Activated T-cell treated with anti-CD3 and anti-CD28 coated beads, Interleukin-2, amount 50 U/mL, for 24 hours (primary cell): Measurements from ENCODE around the gene FOS.

Experiments used
- DNase-seq: peaks from one replicate; pipeline ENCODE4 v3.0.0-alpha.2; 2020
- H3K27ac Mint-ChIP-seq: 2 replicates; pipeline ENCODE4 v1.8.0; 2020; ENCODE audit warnings: mild to moderate bottlenecking, mixed read lengths
- H3K27me3 Mint-ChIP-seq: 2 replicates; pipeline ENCODE4 v1.8.0; 2020; ENCODE audit warnings: mixed read lengths
- H3K36me3 Mint-ChIP-seq: 2 replicates; pipeline ENCODE4 v1.8.0; 2020; ENCODE audit warnings: low read depth, mixed read lengths
- H3K4me1 Mint-ChIP-seq: 2 replicates; pipeline ENCODE4 v1.8.0; 2020; ENCODE audit warnings: low read depth, mixed read lengths
- H3K4me3 Mint-ChIP-seq: 2 replicates; pipeline ENCODE4 v1.8.0; 2020; ENCODE audit warnings: mild to moderate bottlenecking, moderate library complexity, mixed read lengths
- H3K9me3 Mint-ChIP-seq: 2 replicates; pipeline ENCODE4 v1.8.0; 2020; ENCODE audit warnings: mixed read lengths

FOS gene

GRCh38 chr14:75290851-75291250 lies 12.2 kb downstream of the FOS start:
- no peak overlapping the region for H3K4me3 Mint-ChIP-seq
- H3K27me3 Mint-ChIP-seq: no peaks in the 10 kb centered on the region
- no peak overlapping the region for H3K27ac Mint-ChIP-seq
- H3K36me3 Mint-ChIP-seq: no peaks in the 10 kb centered on the region
- DNase-seq: no peak
- peaks cover 18% of the 10 kb centered on the region for H3K4me1 Mint-ChIP-seq
- H3K9me3 Mint-ChIP-seq: no peaks in the 10 kb centered on the region

- H3K9me3 Mint-ChIP-seq: no peaks in the 10 kb centered on the region
- no peak overlapping the region for H3K4me3 Mint-ChIP-seq
- H3K36me3 Mint-ChIP-seq: no peaks in the 10 kb centered on the region
- no peak for DNase-seq
- H3K27me3 Mint-ChIP-seq: no peaks in the 10 kb centered on the region
- H3K27ac Mint-ChIP-seq: no peak overlapping the region
- peaks cover 23% of the 10 kb centered on the region for H3K4me1 Mint-ChIP-seq
These were observed 12.7 kb downstream of the FOS start for GRCh38 chr14:75291331-75291730.

GRCh38 chr14:75292101-75292563 lies 13.5 kb downstream of the FOS start:
- H3K9me3 Mint-ChIP-seq: no peaks in the 10 kb centered on the region
- no peak for DNase-seq
- peaks cover 24% of the 10 kb centered on the region for H3K4me1 Mint-ChIP-seq
- H3K36me3 Mint-ChIP-seq: no peaks in the 10 kb centered on the region
- H3K27ac Mint-ChIP-seq: no peak overlapping the region
- no peaks in the 10 kb centered on the region for H3K27me3 Mint-ChIP-seq
- no peak overlapping the region for H3K4me3 Mint-ChIP-seq

GRCh38 chr14:75292886-75293285 lies 14.3 kb downstream of the FOS start:
- no peak overlapping the region for H3K27ac Mint-ChIP-seq
- no peak overlapping the region for H3K4me3 Mint-ChIP-seq
- no peaks in the 10 kb centered on the region for H3K9me3 Mint-ChIP-seq
- DNase-seq: no peak
- no peaks in the 10 kb centered on the region for H3K36me3 Mint-ChIP-seq
- H3K4me1 Mint-ChIP-seq: peaks cover 24% of the 10 kb centered on the region
- H3K27me3 Mint-ChIP-seq: no peaks in the 10 kb centered on the region

GRCh38 chr14:75293920-75294648 lies 15.5 kb downstream of the FOS start:
- no peaks in the 10 kb centered on the region for H3K36me3 Mint-ChIP-seq
- peaks cover 24% of the 10 kb centered on the region for H3K4me1 Mint-ChIP-seq
- DNase-seq: peak; percentile 96
- H3K27ac Mint-ChIP-seq: peak overlapping the region; percentile 93
- H3K9me3 Mint-ChIP-seq: no peaks in the 10 kb centered on the region
- H3K27me3 Mint-ChIP-seq: no peaks in the 10 kb centered on the region
- peak overlapping the region; percentile 78 for H3K4me3 Mint-ChIP-seq

- H3K27ac Mint-ChIP-seq: peak overlapping the region; percentile 92
- DNase-seq: no peak
- peak overlapping the region; percentile 78 for H3K4me3 Mint-ChIP-seq
- H3K27me3 Mint-ChIP-seq: no peaks in the 10 kb centered on the region
- H3K4me1 Mint-ChIP-seq: peaks cover 24% of the 10 kb centered on the region
- H3K36me3 Mint-ChIP-seq: no peaks in the 10 kb centered on the region
- H3K9me3 Mint-ChIP-seq: no peaks in the 10 kb centered on the region
These were observed 16.0 kb downstream of the FOS start for GRCh38 chr14:75294649-75295033.

- H3K36me3 Mint-ChIP-seq: no peaks in the 10 kb centered on the region
- H3K4me1 Mint-ChIP-seq: peaks cover 24% of the 10 kb centered on the region
- peak; percentile 50 for DNase-seq
- H3K27ac Mint-ChIP-seq: peak overlapping the region; percentile 92
- H3K27me3 Mint-ChIP-seq: no peaks in the 10 kb centered on the region
- no peaks in the 10 kb centered on the region for H3K9me3 Mint-ChIP-seq
- H3K4me3 Mint-ChIP-seq: peak overlapping the region; percentile 78
These were observed 16.4 kb downstream of the FOS start for GRCh38 chr14:75295061-75295461.

GRCh38 chr14:75295491-75296345 lies 17.1 kb downstream of the FOS start:
- no peaks in the 10 kb centered on the region for H3K27me3 Mint-ChIP-seq
- H3K9me3 Mint-ChIP-seq: no peaks in the 10 kb centered on the region
- no peaks in the 10 kb centered on the region for H3K36me3 Mint-ChIP-seq
- peak overlapping the region; percentile 86 for H3K27ac Mint-ChIP-seq
- peak; percentile 87 for DNase-seq
- peak overlapping the region; percentile 78 for H3K4me3 Mint-ChIP-seq
- H3K4me1 Mint-ChIP-seq: peaks cover 25% of the 10 kb centered on the region

GRCh38 chr14:75297411-75298040 lies 18.9 kb downstream of the FOS start:
- Mint-ChIP-seq H3K9me3 (no peaks in the 10 kb centered on the region), H3K4me1 (peaks cover 40% of the 10 kb centered on the region), H3K4me3 (no peak overlapping the region), H3K27ac (no peak overlapping the region), H3K36me3 (no peaks in the 10 kb centered on the region), H3K27me3 (no peaks in the 10 kb centered on the region)
- DNase-seq: no peak

GRCh38 chr14:75298187-75298965 lies 19.7 kb downstream of the FOS start:
- Mint-ChIP-seq H3K27ac (no peak overlapping the region), H3K9me3 (no peaks in the 10 kb centered on the region), H3K4me3 (no peak overlapping the region), H3K36me3 (no peaks in the 10 kb centered on the region), H3K27me3 (no peaks in the 10 kb centered on the region), H3K4me1 (peaks cover 45% of the 10 kb centered on the region)
- no peak for DNase-seq

- Mint-ChIP-seq H3K27me3 (no peaks in the 10 kb centered on the region), H3K4me1 (peaks cover 46% of the 10 kb centered on the region), H3K4me3 (no peak overlapping the region), H3K36me3 (no peaks in the 10 kb centered on the region), H3K27ac (no peak overlapping the region), H3K9me3 (no peaks in the 10 kb centered on the region)
- no peak for DNase-seq
These were observed 20.4 kb downstream of the FOS start for GRCh38 chr14:75299059-75299458.

GRCh38 chr14:75299576-75299975 lies 20.9 kb downstream of the FOS start:
- Mint-ChIP-seq H3K4me1 (peaks cover 43% of the 10 kb centered on the region), H3K4me3 (no peak overlapping the region), H3K9me3 (no peaks in the 10 kb centered on the region), H3K27ac (no peak overlapping the region), H3K36me3 (no peaks in the 10 kb centered on the region), H3K27me3 (no peaks in the 10 kb centered on the region)
- DNase-seq: no peak

GRCh38 chr14:75301666-75302325 lies 23.2 kb downstream of the FOS start:
- H3K4me1 Mint-ChIP-seq: peaks cover 24% of the 10 kb centered on the region
- no peaks in the 10 kb centered on the region for H3K36me3 Mint-ChIP-seq
- DNase-seq: peak; percentile 47
- no peaks in the 10 kb centered on the region for H3K9me3 Mint-ChIP-seq
- no peak overlapping the region for H3K4me3 Mint-ChIP-seq
- H3K27ac Mint-ChIP-seq: peak overlapping the region; percentile 83
- H3K27me3 Mint-ChIP-seq: no peaks in the 10 kb centered on the region

- H3K4me3 Mint-ChIP-seq: no peak overlapping the region
- peaks cover 31% of the 10 kb centered on the region for H3K4me1 Mint-ChIP-seq
- H3K36me3 Mint-ChIP-seq: no peaks in the 10 kb centered on the region
- no peak overlapping the region for H3K27ac Mint-ChIP-seq
- DNase-seq: peak; percentile 67
- no peaks in the 10 kb centered on the region for H3K27me3 Mint-ChIP-seq
- H3K9me3 Mint-ChIP-seq: no peaks in the 10 kb centered on the region
These were observed 24.8 kb downstream of the FOS start for GRCh38 chr14:75303381-75303789.
